ENCODE measurements around the gene ACACA.

ACACA gene

DNA sequence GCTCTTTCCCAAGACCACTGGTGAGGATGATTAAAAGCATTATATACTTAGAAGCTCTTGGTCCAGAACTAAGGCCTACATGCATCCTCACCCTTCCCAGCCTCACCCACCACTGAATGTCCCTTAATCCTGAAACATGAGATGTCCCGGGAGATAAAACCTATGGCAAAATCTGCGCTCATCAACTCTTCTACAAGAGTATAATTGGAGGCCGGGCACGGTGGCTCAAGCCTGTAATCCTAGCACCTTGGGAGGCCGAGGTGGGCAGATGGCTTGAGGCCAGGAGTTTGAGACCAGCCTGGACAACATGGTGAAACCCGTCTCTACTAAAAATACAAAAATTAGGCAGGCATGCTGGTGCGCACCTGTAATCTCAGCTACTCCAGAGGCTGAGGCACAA is 13.3 kb downstream of the ACACA start:
- Histone ChIP-seq H3K4me1 (ENCODE audit: control insufficient read depth, low read length) (peaks cover 3% of the 10 kb centered on the region; the same call in 1 of the 2 replicates), H4K20me1 (ENCODE audit: control insufficient read depth, insufficient read depth, low read depth, low read length) (peaks cover 3% of the 10 kb centered on the region; the same call in 1 of the 2 replicates), H3K79me2 (ENCODE audit: control insufficient read depth, low read length) (no peaks in the 10 kb centered on the region; the same call in 1 of the 2 replicates), H3K9me3 (ENCODE audit: control insufficient read depth, insufficient read depth, low read length) (no peaks in the 10 kb centered on the region), H3K9me2 (replicated peaks; ENCODE audit: control insufficient read depth, low read length) (no peaks in the 10 kb centered on the region), H3K4me3 (ENCODE audit: low read length) (no peak overlapping the region), H3K27ac (ENCODE audit: low read depth, low read length) (no peak overlapping the region), H3K36me3 (ENCODE audit: control insufficient read depth, low read length) (no peaks in the 10 kb centered on the region), H3K4me2 (ENCODE audit: low read length) (no peak overlapping the region), H3F3A (ENCODE audit: control insufficient read depth, insufficient read depth) (no peaks in the 10 kb centered on the region), H3K27me3 (ENCODE audit: control insufficient read depth, low read length) (no peaks in the 10 kb centered on the region)
- TF ChIP-seq EZH2phosphoT487 (IDR thresholded peaks at IDR 0.05; ENCODE audit: borderline replicate concordance, low read length) = no peak
- TF ChIP-seq, protein P1, sequence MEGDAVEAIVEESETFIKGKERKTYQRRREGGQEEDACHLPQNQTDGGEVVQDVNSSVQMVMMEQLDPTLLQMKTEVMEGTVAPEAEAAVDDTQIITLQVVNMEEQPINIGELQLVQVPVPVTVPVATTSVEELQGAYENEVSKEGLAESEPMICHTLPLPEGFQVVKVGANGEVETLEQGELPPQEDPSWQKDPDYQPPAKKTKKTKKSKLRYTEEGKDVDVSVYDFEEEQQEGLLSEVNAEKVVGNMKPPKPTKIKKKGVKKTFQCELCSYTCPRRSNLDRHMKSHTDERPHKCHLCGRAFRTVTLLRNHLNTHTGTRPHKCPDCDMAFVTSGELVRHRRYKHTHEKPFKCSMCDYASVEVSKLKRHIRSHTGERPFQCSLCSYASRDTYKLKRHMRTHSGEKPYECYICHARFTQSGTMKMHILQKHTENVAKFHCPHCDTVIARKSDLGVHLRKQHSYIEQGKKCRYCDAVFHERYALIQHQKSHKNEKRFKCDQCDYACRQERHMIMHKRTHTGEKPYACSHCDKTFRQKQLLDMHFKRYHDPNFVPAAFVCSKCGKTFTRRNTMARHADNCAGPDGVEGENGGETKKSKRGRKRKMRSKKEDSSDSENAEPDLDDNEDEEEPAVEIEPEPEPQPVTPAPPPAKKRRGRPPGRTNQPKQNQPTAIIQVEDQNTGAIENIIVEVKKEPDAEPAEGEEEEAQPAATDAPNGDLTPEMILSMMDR (IDR thresholded peaks at IDR 0.05; ENCODE audit: low read depth, low read length, poor library complexity, severe bottlenecking) = no peak

DNA sequence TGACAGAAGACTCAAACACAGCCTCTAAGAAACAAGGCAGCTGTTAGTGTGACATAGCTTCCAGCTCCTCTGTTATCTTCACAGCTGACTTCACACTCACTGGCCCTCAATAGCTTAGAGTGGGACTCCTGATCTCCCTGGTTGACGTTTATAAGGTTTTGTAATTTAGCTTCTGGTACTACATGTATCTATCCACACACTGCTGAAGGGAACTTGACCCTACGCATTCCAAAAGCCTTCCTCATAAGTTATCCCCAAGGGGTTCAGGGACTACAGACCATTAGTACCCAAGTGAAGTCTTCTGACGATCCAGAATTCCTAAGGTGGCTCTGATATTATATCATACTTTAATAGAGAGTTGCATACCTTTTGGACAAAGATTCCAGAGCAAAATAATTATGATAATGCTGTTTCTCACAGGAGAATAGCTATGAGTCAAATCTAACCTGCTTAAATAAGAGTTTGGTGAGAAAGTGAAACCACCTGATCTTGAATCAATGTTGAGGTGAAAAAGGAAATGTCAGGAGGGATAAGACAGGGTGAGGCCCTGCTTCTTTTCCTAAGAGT is 14.5 kb downstream of the ACACA start:
- H3K36me3 ChIP-seq (ENCODE audit: control insufficient read depth, low read length) = no peaks in the 10 kb centered on the region
- H3F3A ChIP-seq (ENCODE audit: control insufficient read depth, insufficient read depth) = no peaks in the 10 kb centered on the region
- no peaks in the 10 kb centered on the region; the same call in 1 of the 2 replicates for H4K20me1 ChIP-seq (ENCODE audit: control insufficient read depth, insufficient read depth, low read depth, low read length)
- H3K79me2 ChIP-seq (ENCODE audit: control insufficient read depth, low read length) = no peaks in the 10 kb centered on the region
- no peaks in the 10 kb centered on the region for H3K27me3 ChIP-seq (ENCODE audit: control insufficient read depth, low read length)
- no peak overlapping the region for H3K4me2 ChIP-seq (ENCODE audit: low read length)
- no peak for TF ChIP-seq EZH2phosphoT487 (IDR thresholded peaks at IDR 0.05; ENCODE audit: borderline replicate concordance, low read length)
- TF ChIP-seq, protein P1 (IDR thresholded peaks at IDR 0.05; ENCODE audit: low read depth, low read length, poor library complexity, severe bottlenecking) = no peak
- no peaks in the 10 kb centered on the region for H3K9me3 ChIP-seq (ENCODE audit: control insufficient read depth, insufficient read depth, low read length)
- H3K27ac ChIP-seq (ENCODE audit: low read depth, low read length) = no peak overlapping the region
- H3K4me1 ChIP-seq (ENCODE audit: control insufficient read depth, low read length) = peaks cover 3% of the 10 kb centered on the region; the same call in 1 of the 2 replicates
- no peak overlapping the region for H3K4me3 ChIP-seq (ENCODE audit: low read length)
- H3K9me2 ChIP-seq (replicated peaks; ENCODE audit: control insufficient read depth, low read length) = no peaks in the 10 kb centered on the region

DNA sequence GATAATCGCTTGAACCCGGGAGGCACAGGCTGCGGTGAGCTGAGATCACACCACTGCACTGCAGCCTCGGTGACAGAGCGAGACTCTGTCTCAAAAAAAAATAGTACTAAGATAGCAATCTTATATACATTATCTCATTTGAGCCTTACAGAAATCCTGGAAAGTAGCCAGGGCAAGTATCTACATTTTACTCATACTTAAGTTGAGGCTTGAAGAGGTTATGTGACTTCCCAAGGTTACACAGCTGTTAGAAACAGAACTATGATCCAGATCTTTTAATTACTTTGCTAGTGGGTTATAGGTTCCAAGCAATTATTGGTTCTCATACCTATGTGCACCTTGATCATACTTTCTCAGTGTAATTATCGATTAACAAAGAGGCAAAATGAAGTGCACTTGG is 15.5 kb downstream of the ACACA start:
- no peak for TF ChIP-seq EZH2phosphoT487 (IDR thresholded peaks at IDR 0.05; ENCODE audit: borderline replicate concordance, low read length)
- TF ChIP-seq, protein P1 (IDR thresholded peaks at IDR 0.05; ENCODE audit: low read depth, low read length, poor library complexity, severe bottlenecking) = no peak
- H3K9me3 ChIP-seq (ENCODE audit: control insufficient read depth, insufficient read depth, low read length) = no peaks in the 10 kb centered on the region
- H3K4me1 ChIP-seq (ENCODE audit: control insufficient read depth, low read length) = peaks cover 3% of the 10 kb centered on the region; the same call in 1 of the 2 replicates
- H3K27ac ChIP-seq (ENCODE audit: low read depth, low read length) = no peak overlapping the region
- H3K4me2 ChIP-seq (ENCODE audit: low read length) = no peak overlapping the region
- no peaks in the 10 kb centered on the region for H3K36me3 ChIP-seq (ENCODE audit: control insufficient read depth, low read length)
- no peaks in the 10 kb centered on the region for H3F3A ChIP-seq (ENCODE audit: control insufficient read depth, insufficient read depth)
- H3K27me3 ChIP-seq (ENCODE audit: control insufficient read depth, low read length) = no peaks in the 10 kb centered on the region
- H3K79me2 ChIP-seq (ENCODE audit: control insufficient read depth, low read length) = no peaks in the 10 kb centered on the region
- H3K9me2 ChIP-seq (replicated peaks; ENCODE audit: control insufficient read depth, low read length) = no peaks in the 10 kb centered on the region
- H4K20me1 ChIP-seq (ENCODE audit: control insufficient read depth, insufficient read depth, low read depth, low read length) = no peaks in the 10 kb centered on the region; the same call in 1 of the 2 replicates
- H3K4me3 ChIP-seq (ENCODE audit: low read length) = no peak overlapping the region

Data from DOHH2 (cell line).